Measurements from ENCODE around the gene DMRT1.

DMRT1 gene

GRCh38 chr9:959914-960313 is 118.4 kb downstream of the DMRT1 start:
- CTCF ChIA-PET = interaction anchor here (0.7 to 1.0 kb wide), 2 partner anchors 45 to 346 kb away, joined by 3 to 4 read pairs; no protein-coding TSS in a partner anchor
- Mint-ChIP-seq H3K4me1 (no peaks in the 10 kb centered on the region), H3K27me3 (peaks cover 21% of the 10 kb centered on the region), H3K27ac (no peak overlapping the region), H3K9me3 (no peaks in the 10 kb centered on the region), H3K4me3 (no peak overlapping the region), H3K36me3 (no peaks in the 10 kb centered on the region)
- no peak for DNase-seq

- H3K27ac Mint-ChIP-seq = peak overlapping the region; percentile 31
- H3K27me3 Mint-ChIP-seq = peaks cover 37% of the 10 kb centered on the region
- no peaks in the 10 kb centered on the region for H3K36me3 Mint-ChIP-seq
- H3K4me3 Mint-ChIP-seq = no peak overlapping the region
- no peak for DNase-seq
- no peaks in the 10 kb centered on the region for H3K9me3 Mint-ChIP-seq
- no peaks in the 10 kb centered on the region for H3K4me1 Mint-ChIP-seq
- CTCF ChIA-PET = no interaction called here
Observed at GRCh38 chr9:962023-962422, 120.5 kb downstream of the DMRT1 start.

GRCh38 chr9:965497-965896 is 124.0 kb downstream of the DMRT1 start:
- Mint-ChIP-seq H3K27ac (no peak overlapping the region), H3K27me3 (peaks cover 64% of the 10 kb centered on the region), H3K9me3 (no peaks in the 10 kb centered on the region), H3K36me3 (no peaks in the 10 kb centered on the region), H3K4me3 (no peak overlapping the region), H3K4me1 (peaks cover 8% of the 10 kb centered on the region)
- no peak for DNase-seq
- CTCF ChIA-PET = interaction anchor here (1.3 to 2.3 kb wide), 3 partner anchors 17 to 39 kb away, joined by 4 to 8 read pairs (median 5); no protein-coding TSS in a partner anchor

GRCh38 chr9:966870-967269 is 125.4 kb downstream of the DMRT1 start:
- H3K4me3 Mint-ChIP-seq = no peak overlapping the region
- DNase-seq = no peak
- CTCF ChIA-PET = interaction anchor here (1.2 to 2.3 kb wide), 4 partner anchors 16 to 38 kb away, joined by 4 to 8 read pairs (median 4); no protein-coding TSS in a partner anchor

DNA sequence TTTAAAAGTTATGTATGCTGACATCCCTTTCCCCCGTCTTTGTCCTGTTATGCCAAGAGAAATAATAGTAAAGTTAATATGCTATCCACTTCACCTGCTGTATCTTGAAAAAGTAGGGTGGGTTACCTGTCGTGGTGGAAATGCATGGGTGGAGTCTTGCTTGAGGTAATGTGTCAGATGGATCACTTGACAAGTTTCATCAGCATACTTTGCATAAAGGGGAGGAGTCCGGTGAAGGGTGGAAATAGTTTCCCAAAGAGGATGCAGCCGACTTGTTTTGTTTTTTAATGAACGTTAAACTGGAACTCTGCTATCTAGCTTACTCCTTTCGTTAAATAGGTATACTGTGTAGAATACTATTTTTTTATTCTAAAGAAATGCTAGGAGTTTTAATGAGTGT is 125.9 kb downstream of the DMRT1 start:
- H3K36me3 Mint-ChIP-seq = no peaks in the 10 kb centered on the region
- no peak overlapping the region for H3K4me3 Mint-ChIP-seq
- H3K4me1 Mint-ChIP-seq = peaks cover 8% of the 10 kb centered on the region
- peak overlapping the region; percentile 11 for H3K27ac Mint-ChIP-seq
- CTCF ChIA-PET = interaction anchor here (1.2 kb wide), 1 partner anchor 18 kb away, joined by 4 read pairs; no protein-coding TSS in a partner anchor
- no peak for DNase-seq
- no peaks in the 10 kb centered on the region for H3K9me3 Mint-ChIP-seq
- peaks cover 71% of the 10 kb centered on the region for H3K27me3 Mint-ChIP-seq

More at GRCh38 chr9:966870-967269, 125.4 kb downstream of the DMRT1 start:
- Mint-ChIP-seq H3K27ac (no peak overlapping the region), H3K27me3 (peaks cover 70% of the 10 kb centered on the region), H3K36me3 (no peaks in the 10 kb centered on the region), H3K4me1 (peaks cover 8% of the 10 kb centered on the region), H3K9me3 (no peaks in the 10 kb centered on the region)

GRCh38 chr9:967903-968641 is 126.6 kb downstream of the DMRT1 start:
- Mint-ChIP-seq H3K4me3 (no peak overlapping the region), H3K9me3 (no peaks in the 10 kb centered on the region), H3K36me3 (no peaks in the 10 kb centered on the region), H3K27me3 (peaks cover 78% of the 10 kb centered on the region), H3K4me1 (peaks cover 8% of the 10 kb centered on the region), H3K27ac (no peak overlapping the region)
- CTCF ChIA-PET = interaction anchor here (1.2 kb wide), 1 partner anchor 18 kb away, joined by 4 read pairs; no protein-coding TSS in a partner anchor
- DNase-seq = no peak

- H3K27ac Mint-ChIP-seq = no peak overlapping the region
- H3K9me3 Mint-ChIP-seq = no peaks in the 10 kb centered on the region
- no peaks in the 10 kb centered on the region for H3K36me3 Mint-ChIP-seq
- H3K27me3 Mint-ChIP-seq = peaks cover 89% of the 10 kb centered on the region
- DNase-seq = no peak
- H3K4me1 Mint-ChIP-seq = peaks cover 8% of the 10 kb centered on the region
- no peak overlapping the region for H3K4me3 Mint-ChIP-seq
- CTCF ChIA-PET = interaction anchor here (1.1 kb wide), 1 partner anchor 35 kb away, joined by 3 read pairs; no protein-coding TSS in a partner anchor
Observed at GRCh38 chr9:969310-970150, 128.0 kb downstream of the DMRT1 start.

GRCh38 chr9:970151-970996 is 128.9 kb downstream of the DMRT1 start:
- H3K4me3 Mint-ChIP-seq = peak overlapping the region; percentile 35
- DNase-seq = no peak
- no peaks in the 10 kb centered on the region for H3K36me3 Mint-ChIP-seq
- H3K27me3 Mint-ChIP-seq = peaks cover 94% of the 10 kb centered on the region
- no peaks in the 10 kb centered on the region for H3K9me3 Mint-ChIP-seq
- peak overlapping the region; percentile 76 for H3K27ac Mint-ChIP-seq
- H3K4me1 Mint-ChIP-seq = peaks cover 8% of the 10 kb centered on the region
- CTCF ChIA-PET = interaction anchor here (1.1 kb wide), 1 partner anchor 34 kb away, joined by 3 read pairs; no protein-coding TSS in a partner anchor

DNA sequence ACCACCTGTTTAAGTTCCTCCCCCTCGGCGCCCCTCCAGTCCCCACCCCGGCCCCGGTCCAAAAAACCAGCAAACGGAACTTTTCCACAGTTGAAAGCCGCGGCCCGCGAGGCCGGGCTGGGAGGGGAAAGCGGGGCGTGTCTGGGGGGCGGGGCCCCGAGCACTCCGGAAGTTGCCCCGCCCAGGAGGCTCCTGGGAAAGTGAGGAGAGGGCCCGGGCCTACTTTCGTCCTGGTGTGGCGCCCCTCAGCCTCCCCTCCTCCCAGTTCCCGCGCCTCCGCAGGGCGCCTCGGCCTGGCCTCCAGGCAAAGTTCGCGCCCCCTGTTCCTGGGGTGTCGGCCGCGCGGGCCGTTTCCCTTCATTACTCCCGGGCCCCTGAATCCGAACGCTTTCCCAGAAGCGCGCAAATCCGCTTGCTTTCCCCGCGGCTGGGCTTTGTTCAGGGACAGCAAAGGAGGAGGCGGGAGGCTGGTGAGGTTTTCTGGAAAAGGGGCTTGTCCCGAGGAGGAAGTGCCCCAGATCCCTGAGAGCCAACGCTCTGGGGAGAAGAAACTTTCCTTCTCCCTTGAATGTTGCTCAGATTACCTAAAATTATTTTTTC is 130.5 kb downstream of the DMRT1 start:
- peak overlapping the region; percentile 62 for H3K27ac Mint-ChIP-seq
- DNase-seq = no peak
- no peak overlapping the region for H3K4me3 Mint-ChIP-seq
- peaks cover 96% of the 10 kb centered on the region for H3K27me3 Mint-ChIP-seq
- CTCF ChIA-PET = no interaction called here
- H3K9me3 Mint-ChIP-seq = no peaks in the 10 kb centered on the region
- peaks cover 15% of the 10 kb centered on the region for H3K4me1 Mint-ChIP-seq
- H3K36me3 Mint-ChIP-seq = no peaks in the 10 kb centered on the region

DNA sequence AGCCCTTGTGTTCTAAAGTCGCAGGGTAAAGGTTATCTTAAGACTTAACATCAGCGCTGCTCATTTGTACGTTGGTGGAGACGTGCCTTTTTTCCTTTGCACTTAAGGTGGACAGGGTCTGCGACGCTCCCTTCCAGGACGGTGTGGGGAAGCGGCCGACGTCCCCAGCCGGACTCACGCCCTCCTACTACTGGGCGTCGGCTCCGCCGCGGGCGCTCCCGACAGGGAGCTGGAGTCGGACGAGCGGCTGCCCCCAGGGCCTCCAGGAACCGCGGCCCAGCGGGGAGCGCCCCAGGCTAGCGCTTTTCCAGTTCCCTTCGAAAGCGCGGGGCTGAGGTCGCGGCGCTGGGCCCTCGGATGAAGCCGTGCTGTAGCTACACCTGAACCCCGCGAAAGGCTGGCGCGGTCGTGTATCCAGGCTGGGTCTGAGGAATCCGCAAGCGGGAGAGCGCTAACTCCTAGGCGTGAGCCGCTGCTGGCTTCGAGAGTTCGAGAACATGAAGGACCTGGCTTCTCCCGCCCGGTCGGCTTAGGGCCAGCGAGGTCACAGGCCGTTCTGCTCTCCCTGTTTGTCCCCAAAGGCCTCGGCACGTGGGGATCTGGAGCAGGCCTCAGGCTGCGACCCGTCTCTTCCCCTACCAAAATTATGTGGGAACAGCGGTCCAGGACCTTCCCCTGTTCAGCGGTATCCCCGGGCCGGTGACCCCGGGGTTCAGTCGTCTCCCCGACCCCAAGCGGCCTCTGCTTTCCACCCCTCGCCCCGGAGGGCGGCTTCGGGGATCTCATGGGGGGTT is 131.2 kb downstream of the DMRT1 start:
- Mint-ChIP-seq H3K9me3 (no peaks in the 10 kb centered on the region), H3K36me3 (no peaks in the 10 kb centered on the region), H3K4me3 (no peak overlapping the region), H3K4me1 (peaks cover 13% of the 10 kb centered on the region), H3K27ac (no peak overlapping the region), H3K27me3 (peaks cover 96% of the 10 kb centered on the region)
- CTCF ChIA-PET = no interaction called here
- DNase-seq = no peak

DNA sequence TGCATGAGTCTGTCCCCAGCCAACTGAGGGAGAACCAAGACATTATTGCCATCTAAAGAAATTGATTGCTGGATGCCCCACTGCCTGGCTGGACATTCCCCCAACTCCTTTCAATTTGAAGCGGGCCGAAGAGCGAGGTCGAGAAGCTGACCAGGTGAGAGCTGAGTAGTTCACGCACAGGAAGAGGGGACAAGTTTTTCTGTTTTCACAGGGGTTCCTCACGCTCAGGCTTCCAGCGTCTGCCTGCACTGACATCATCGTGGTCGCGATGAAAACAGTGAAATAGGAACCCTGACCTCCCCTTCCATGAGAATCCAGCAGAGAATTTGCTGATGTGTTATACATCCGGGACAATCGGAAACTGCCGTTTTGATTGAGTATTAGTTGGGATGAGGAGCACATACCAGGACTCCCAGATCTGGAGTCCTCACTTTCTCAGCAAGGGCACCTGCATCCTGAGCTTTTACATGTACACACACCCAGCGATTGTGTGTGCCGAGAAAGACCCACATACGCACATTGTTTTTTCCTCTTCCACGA is 131.9 kb downstream of the DMRT1 start:
- DNase-seq = no peak
- Mint-ChIP-seq H3K27ac (no peak overlapping the region), H3K36me3 (no peaks in the 10 kb centered on the region), H3K4me1 (peaks cover 10% of the 10 kb centered on the region), H3K27me3 (peaks cover 99% of the 10 kb centered on the region), H3K9me3 (no peaks in the 10 kb centered on the region), H3K4me3 (no peak overlapping the region)
- CTCF ChIA-PET = no interaction called here

DNA sequence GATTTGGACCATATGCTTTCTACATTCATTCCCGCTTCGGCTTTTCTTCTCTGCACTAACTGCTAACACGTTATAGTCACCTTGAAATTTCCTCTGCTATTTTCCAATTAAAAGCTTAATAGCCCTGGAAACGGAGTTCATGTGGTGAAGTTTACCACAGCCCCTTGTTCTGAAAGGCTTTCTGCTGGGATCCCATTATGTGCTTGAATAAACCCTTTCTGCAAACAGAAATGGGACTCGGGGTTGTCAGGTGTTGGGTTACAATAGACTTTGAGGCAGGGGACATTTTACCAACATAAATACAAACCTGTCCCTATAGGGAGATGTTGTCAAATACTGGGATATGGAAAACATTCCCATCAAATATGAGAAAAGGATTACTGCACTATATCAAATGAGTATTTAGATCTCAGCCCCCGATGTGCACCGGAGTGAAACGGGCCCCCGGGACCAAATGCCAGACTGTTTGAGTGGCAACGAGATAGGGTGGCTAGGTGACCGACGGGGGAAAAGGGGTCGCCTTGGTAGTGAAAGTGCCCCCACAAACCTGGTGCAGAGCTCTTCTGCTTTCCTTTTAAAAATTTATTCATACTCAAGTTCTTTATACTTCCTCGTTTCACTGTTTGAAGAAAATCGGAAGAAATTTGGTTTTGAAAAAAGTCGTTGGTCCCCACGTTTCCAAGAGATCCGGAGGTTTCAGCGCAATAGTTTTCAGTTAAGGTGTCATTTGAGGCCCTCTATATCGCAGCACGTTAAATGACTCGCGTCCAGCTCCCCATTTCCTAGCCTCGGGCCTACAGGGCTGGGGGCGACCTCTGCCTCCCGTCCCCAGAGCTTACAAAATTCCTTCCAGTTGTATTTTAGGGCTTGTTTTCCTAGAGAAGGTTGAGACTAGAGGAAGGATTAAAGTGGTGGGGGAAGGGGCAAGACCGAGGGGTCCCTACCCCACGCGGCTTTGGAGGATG is 132.8 kb downstream of the DMRT1 start:
- Mint-ChIP-seq H3K36me3 (no peaks in the 10 kb centered on the region), H3K4me3 (no peak overlapping the region), H3K9me3 (no peaks in the 10 kb centered on the region), H3K27ac (peak overlapping the region; percentile 11), H3K4me1 (peaks cover 10% of the 10 kb centered on the region), H3K27me3 (peaks cover 100% of the 10 kb centered on the region)
- CTCF ChIA-PET = no interaction called here
- DNase-seq = no peak

Measured in activated naive CD4-positive, alpha-beta T cell treated with anti-CD3 and anti-CD28 coated beads, Interleukin-2, amount 10 ng/mL, durations not matched to agents 7 days and 5 days (primary cell).